HAP-1 (cell line): ENCODE results near the gene CTCF.

ENCODE experiments used
- DNase-seq, 2 experiments: peaks; one replicate each; pipeline ENCODE4 v3.0.0-alpha.2; 2016 to 2020; ENCODE audit warnings: low spot score in 2 of 2
- H3K27me3 ChIP-seq: fragments of 250-450 bp; sonication (Bioruptor Pico); 2 replicates; pipeline ENCODE4 v1.5.1; 2020; ENCODE audit warnings: low read depth, mild to moderate bottlenecking, moderate library complexity
- H3K36me3 ChIP-seq: fragments of 250-450 bp; sonication (Bioruptor Pico); replicated peaks from 2 replicates; pipeline ENCODE4 v1.5.1; 2020; ENCODE audit warnings: mild to moderate bottlenecking
- H3K4me1 ChIP-seq: fragments of 250-450 bp; sonication (Bioruptor Pico); 2 replicates; pipeline ENCODE4 v1.5.1; 2020; ENCODE audit warnings: mild to moderate bottlenecking
- H3K4me3 ChIP-seq: fragments of 250-450 bp; sonication (Bioruptor Pico); 2 replicates; pipeline ENCODE4 v1.5.1; 2020; ENCODE audit warnings: mild to moderate bottlenecking, moderate library complexity
- H3K9me3 ChIP-seq: fragments of 250-450 bp; sonication (Bioruptor Pico); 2 replicates; pipeline ENCODE4 v1.5.1; 2020; ENCODE audit warnings: mild to moderate bottlenecking, moderate library complexity
- in situ Hi-C: fragments of 300-500 bp; cut with MboI; formaldehyde crosslinking; loops from 3 replicates; pipeline ENCODE4 v1.14.3; 2020; ENCODE audit warnings: low sequenced_read_pairs, inconsistent platforms, mixed read lengths

The CTCF gene

DNA sequence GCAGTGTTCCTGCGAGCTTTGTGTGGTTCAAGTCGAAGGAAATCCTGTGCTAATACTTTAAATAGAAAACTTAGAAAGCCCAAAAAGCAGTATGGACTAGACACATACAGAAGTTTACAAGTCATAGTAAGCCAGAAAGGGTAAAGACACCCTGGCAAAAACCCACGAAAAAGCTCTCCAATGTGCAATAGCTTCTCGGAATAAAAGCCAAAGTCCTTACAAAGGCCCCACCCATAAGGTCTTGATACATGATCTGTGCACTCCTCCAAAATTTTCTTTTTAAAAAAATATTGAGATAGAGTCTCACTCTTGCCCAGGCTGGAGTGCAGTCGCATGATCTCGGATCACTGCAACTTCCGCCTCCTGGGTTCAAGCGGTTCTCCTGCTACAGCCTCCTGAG lies 114.6 kb downstream of the CTCF start:
- H3K27me3 ChIP-seq, result no peaks in the 10 kb centered on the region
- no peaks in the 10 kb centered on the region; the same call in 1 of the 2 replicates for H3K36me3 ChIP-seq
- H3K9me3 ChIP-seq, result no peaks in the 10 kb centered on the region
- in situ Hi-C loops, result loop anchor here (10.0 kb wide), 1 partner anchor 368 kb away; no protein-coding TSS in a partner anchor
- no peak overlapping the region for H3K4me3 ChIP-seq
- H3K4me1 ChIP-seq, result no peaks in the 10 kb centered on the region
- DNase-seq, result no peak

DNA sequence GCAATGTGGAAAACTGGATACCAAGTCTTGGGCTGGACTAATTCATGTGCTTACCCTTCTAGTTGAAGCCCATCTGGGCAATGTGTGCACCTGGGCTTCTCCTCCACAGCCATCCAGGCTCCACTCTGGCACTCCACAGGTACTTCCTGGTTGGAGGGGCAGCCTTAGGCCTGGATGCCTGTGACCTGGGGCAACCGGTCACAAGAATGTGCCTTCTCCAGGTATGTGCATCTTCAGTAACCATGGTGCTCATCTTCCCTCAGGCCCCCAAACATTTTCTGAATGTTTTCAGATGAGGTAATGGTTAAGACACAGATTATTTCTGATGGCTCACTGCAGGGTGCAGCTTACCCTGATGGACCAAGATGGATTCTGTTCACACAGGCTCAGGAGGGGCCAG lies 115.4 kb downstream of the CTCF start:
- H3K4me1 ChIP-seq, result no peaks in the 10 kb centered on the region

GRCh38 chr16:67678354-67679023 lies 116.2 kb downstream of the CTCF start:
- in situ Hi-C loops, result loop anchor here (10.0 kb wide), 1 partner anchor 366 kb away; no protein-coding TSS in a partner anchor
- Histone ChIP-seq H3K4me1 (no peaks in the 10 kb centered on the region), H3K4me3 (no peak overlapping the region), H3K36me3 (no peaks in the 10 kb centered on the region; the same call in none of the 2 replicates), H3K9me3 (no peaks in the 10 kb centered on the region), H3K27me3 (no peaks in the 10 kb centered on the region)
- peak; percentile 44 to 54 for DNase-seq

More for the DNA sequence above, 115.4 kb downstream of the CTCF start:
- Histone ChIP-seq H3K4me3 (no peak overlapping the region), H3K36me3 (no peaks in the 10 kb centered on the region; the same call in none of the 2 replicates), H3K27me3 (no peaks in the 10 kb centered on the region), H3K9me3 (no peaks in the 10 kb centered on the region)
- in situ Hi-C loops, result loop anchor here (10.0 kb wide), 1 partner anchor 367 kb away; no protein-coding TSS in a partner anchor
- DNase-seq, result no peak

DNA sequence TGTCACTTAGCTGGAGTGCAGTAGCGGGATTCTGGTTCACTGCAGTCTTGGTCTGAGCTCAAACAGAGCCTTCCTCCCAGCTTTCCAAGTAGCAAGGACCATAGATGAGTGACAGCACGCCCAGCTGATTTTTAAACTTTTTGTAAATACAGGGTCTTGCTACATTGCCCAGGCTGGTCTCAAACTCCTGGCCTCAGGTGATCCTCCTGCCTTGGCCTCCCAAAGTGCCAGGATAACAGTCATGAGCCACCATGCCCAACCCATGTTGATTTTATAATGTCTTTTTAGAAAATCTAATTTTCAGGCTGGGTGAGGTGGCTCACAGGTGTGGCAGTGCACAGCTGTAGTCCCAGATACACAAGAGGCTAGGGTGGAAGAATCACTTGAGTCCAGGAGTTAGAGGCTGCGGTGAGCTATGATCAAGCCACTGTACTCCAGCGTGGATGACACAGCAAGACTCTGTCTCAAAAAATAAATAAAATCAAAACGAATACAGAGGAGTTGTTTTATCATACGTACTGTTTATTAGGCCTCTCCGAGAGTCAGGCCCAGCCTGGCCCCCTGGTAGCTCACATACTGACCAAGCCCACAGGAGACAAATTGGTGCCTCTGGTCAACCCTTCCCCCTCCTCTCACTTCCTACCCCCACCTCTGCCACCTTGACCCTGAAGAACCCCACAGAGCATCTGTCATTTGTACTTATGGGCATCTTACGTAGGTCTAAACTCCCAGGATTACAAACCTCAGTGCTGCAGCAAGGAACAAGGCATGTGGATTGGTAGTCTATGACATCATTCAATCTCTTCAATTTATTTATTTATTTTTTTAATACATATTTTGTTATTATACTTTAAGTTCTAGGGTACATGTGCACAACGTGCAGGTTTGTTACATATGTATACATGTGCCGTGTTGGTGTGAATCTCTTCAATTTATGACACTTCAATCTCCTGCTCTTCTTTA lies 117.9 kb downstream of the CTCF start:
- Histone ChIP-seq H3K27me3 (no peaks in the 10 kb centered on the region), H3K9me3 (no peaks in the 10 kb centered on the region), H3K4me3 (no peak overlapping the region), H3K36me3 (peaks cover 4% of the 10 kb centered on the region), H3K4me1 (no peaks in the 10 kb centered on the region)
- in situ Hi-C loops, result loop anchor here (10.0 kb wide), 1 partner anchor 365 kb away; no protein-coding TSS in a partner anchor
- no peak for DNase-seq

DNA sequence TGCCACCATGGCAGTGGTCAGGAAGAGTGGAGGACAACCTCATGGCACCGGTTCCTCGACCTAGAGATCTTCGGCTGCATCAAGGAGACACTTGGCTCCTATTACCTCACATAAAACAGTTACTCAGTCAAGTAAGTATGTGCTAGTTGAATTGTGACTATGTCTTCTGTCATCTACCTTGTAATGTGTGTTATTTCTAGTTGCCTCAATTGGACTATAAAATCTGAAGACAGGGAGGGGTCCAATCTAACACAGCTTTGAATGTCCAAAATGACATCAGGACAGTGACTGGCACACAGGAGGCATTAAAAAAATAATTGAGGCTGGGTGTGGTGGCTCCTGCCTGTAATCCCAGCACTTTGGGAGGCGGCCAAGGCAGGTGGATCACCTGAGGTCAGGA lies 121.4 kb downstream of the CTCF start:
- Histone ChIP-seq H3K27me3 (no peaks in the 10 kb centered on the region), H3K4me1 (no peaks in the 10 kb centered on the region), H3K4me3 (no peak overlapping the region), H3K36me3 (peaks cover 4% of the 10 kb centered on the region), H3K9me3 (no peaks in the 10 kb centered on the region)
- in situ Hi-C loops, result no loop called here
- DNase-seq, result no peak

DNA sequence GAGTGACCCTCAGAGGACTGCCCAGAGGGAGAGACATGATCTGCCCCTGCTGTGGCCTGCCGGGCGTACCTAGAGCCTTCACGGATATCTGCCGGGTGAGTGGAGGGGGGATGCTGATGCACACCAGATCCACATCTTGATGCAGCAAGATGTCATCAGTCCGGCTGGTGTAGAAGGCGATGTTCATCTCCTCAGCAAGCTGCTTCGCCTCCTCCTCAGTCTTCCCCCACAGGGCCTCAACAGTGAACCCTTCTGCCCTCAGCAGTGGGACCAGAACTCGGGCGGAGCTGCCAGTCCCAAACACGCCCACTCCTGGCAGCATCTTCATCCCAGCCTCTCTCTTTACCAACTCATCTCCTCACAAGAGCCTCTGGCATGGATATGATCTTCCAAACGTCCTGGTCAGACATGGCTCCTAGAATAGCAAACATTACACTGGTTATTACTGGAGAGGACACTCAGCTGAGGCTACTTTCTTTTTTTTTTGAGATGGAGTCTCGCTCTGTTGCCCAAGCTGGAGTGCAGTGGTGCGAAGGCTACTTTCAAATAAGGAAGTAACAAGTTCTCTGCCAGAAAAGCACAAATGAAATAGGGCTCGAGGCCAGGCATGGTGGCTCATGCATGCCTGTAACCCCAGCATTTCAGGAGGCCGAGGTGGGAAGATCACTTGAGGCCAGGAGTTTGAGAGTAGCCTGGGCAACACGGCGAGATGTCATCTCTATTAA lies 123.2 kb downstream of the CTCF start:
- Histone ChIP-seq H3K4me3 (no peak overlapping the region), H3K4me1 (no peaks in the 10 kb centered on the region), H3K36me3 (peaks cover 4% of the 10 kb centered on the region), H3K9me3 (no peaks in the 10 kb centered on the region), H3K27me3 (no peaks in the 10 kb centered on the region)
- DNase-seq, result no peak
- in situ Hi-C loops, result no loop called here
